HCT116 (cell line): ENCODE results near the gene ZC3HAV1. TPM values are rescaled to one million over a fixed set of nuclear protein-coding genes. Genes with fewer than 3 reads are reported as not detected.

Experiments used
- ATAC-seq: fragments of 200-7000 bp; cut with Tn5 transposase; 2 replicates; pipeline ENCODE4 v1.9.1; 2020; ENCODE audit warnings: mild to moderate bottlenecking, moderate library complexity
- BruUV-seq: library from RNA; stranded (reverse); fragments of 400-500 nt; replicated peaks from 2 replicates; lab custom pipeline; 2021; lab: Mats Ljungman, UMichigan
- CTCF ChIA-PET: fragments of 300-600 bp; sonication (Branson Sonifier 250); formaldehyde crosslinking; loops from one replicate; lab custom pipeline; 2021; ENCODE audit warnings: antibody characterized with exemption; lab: Charles Lee
- POLR2A ChIA-PET: fragments of 300-600, 350-600 bp; sonication (Branson Sonifier 250); formaldehyde crosslinking; loops from one replicate; lab custom pipeline; 2021; ENCODE audit warnings: antibody characterized with exemption; lab: Charles Lee
- RAD21 ChIA-PET, 2 experiments: fragments of 300-600 bp; sonication (Branson Sonifier 250); formaldehyde crosslinking; loops; one replicate each; lab custom pipeline; 2023; ENCODE audit warnings: low total read pairs in 2 of 2; ENCODE audit not compliant: uncharacterized antibody in 2 of 2, unreplicated experiment in 2 of 2, low non-redundant PET in 1 of 2; lab: Charles Lee
- DNase-seq: peaks from one replicate; pipeline ENCODE4 v3.0.0-alpha.2; 2010; ENCODE audit warnings: low read depth, low spot score
- H2AFZ ChIP-seq: fragments of 200-600 bp; shearing (Covaris generic), sonication (generic); 2 replicates; pipeline ENCODE4 v1.6.1; 2017; ENCODE audit warnings: low read depth, mixed run types, mixed read lengths, antibody characterized with exemption, low read length; ENCODE audit not compliant: poor library complexity, severe bottlenecking
- H3K27ac ChIP-seq: 2 replicates; pipeline ENCODE4 v1.5.1; 2012; ENCODE audit warnings: low read depth, low read length
- H3K27me3 ChIP-seq: fragments of 200-600 bp; sonication (generic); 2 replicates; pipeline ENCODE4 v1.6.1; 2016; ENCODE audit warnings: mixed run types, low read length, mixed read lengths; ENCODE audit not compliant: insufficient read depth
- H3K36me3 ChIP-seq, 2 experiments: fragments of 200-500 bp in 1 of 2; fragments of 200-600 bp in 1 of 2; sonication (Bioruptor generic) in 1 of 2; sonication (generic) in 1 of 2; 2 replicates each; pipeline versions ENCODE4 v1.5.1 to v1.6.1; 2014 to 2016; ENCODE audit warnings: low read length in 2 of 2, inconsistent platforms in 1 of 2, mixed read lengths in 1 of 2, mixed run types in 1 of 2; ENCODE audit not compliant: insufficient read depth in 2 of 2, control insufficient read depth in 1 of 2
- H3K4me1 ChIP-seq, 2 experiments: fragments of 200-600 bp in 1 of 2; sonication (generic) in 1 of 2; 2 replicates each; pipeline versions ENCODE4 v1.5.1 to v1.6.1; 2012 to 2017; ENCODE audit warnings: low read length in 2 of 2, inconsistent platforms in 1 of 2, mild to moderate bottlenecking in 1 of 2, mixed read lengths in 1 of 2, mixed run types in 1 of 2, moderate library complexity in 1 of 2; ENCODE audit not compliant: insufficient read depth in 2 of 2, control insufficient read depth in 1 of 2
- H3K4me2 ChIP-seq: fragments of 200-600 bp; sonication (generic); 2 replicates; pipeline ENCODE4 v1.6.1; 2017; ENCODE audit warnings: mixed run types, low read length, mixed read lengths
- H3K4me3 ChIP-seq, 2 experiments: fragments of 200-600 bp in 1 of 2; sonication (generic) in 1 of 2; replicated peaks in 1 of 2; 2 replicates each; pipeline ENCODE4 v1.5.1; 2011 to 2016; ENCODE audit warnings: low read length in 2 of 2, control low read depth in 1 of 2, low read depth in 1 of 2, mild to moderate bottlenecking in 1 of 2, mixed read lengths in 1 of 2, mixed run types in 1 of 2
- H3K79me2 ChIP-seq: fragments of 200-600 bp; sonication (generic); 2 replicates; pipeline ENCODE4 v1.6.1; 2017; ENCODE audit warnings: mild to moderate bottlenecking, mixed run types, low read length, moderate library complexity, mixed read lengths; ENCODE audit not compliant: insufficient read depth
- H3K9ac ChIP-seq: fragments of 200-600 bp; sonication (generic); 2 replicates; pipeline ENCODE4 v1.6.1; 2016; ENCODE audit warnings: low read length, mixed read lengths
- H3K9me2 ChIP-seq: fragments of 200-600 bp; sonication (generic), shearing (Covaris generic); 2 replicates; pipeline ENCODE4 v1.6.1; 2017; ENCODE audit warnings: mixed run types, mild to moderate bottlenecking, moderate library complexity; ENCODE audit not compliant: insufficient read depth
- H3K9me3 ChIP-seq, 2 experiments: fragments of 200-500 bp in 1 of 2; fragments of 200-600 bp in 1 of 2; sonication (Bioruptor generic) in 1 of 2; sonication (generic) in 1 of 2; 2 replicates each; pipeline ENCODE4 v1.6.1; 2014 to 2017; ENCODE audit warnings: low read length in 2 of 2, mixed read lengths in 2 of 2, inconsistent platforms in 1 of 2, low read depth in 1 of 2, mild to moderate bottlenecking in 1 of 2, mixed run types in 1 of 2, moderate library complexity in 1 of 2; ENCODE audit not compliant: control insufficient read depth in 1 of 2, insufficient read depth in 1 of 2
- H4K20me1 ChIP-seq: fragments of 200-600 bp; sonication (generic), shearing (Covaris generic); 2 replicates; pipeline ENCODE4 v1.6.1; 2017; ENCODE audit warnings: mixed run types, mild to moderate bottlenecking, moderate library complexity; ENCODE audit not compliant: insufficient read depth
- ELF1 ChIP-seq: IDR thresholded peaks from 2 replicates; pipeline ENCODE4 v1.6.1; 2012; ENCODE audit warnings: low read depth, borderline replicate concordance
- EZH2 ChIP-seq: fragments of 200-600 bp; sonication (generic); IDR thresholded peaks from 2 replicates; pipeline ENCODE4 v1.6.1; 2017; ENCODE audit warnings: antibody characterized with exemption, mixed run types
- EZH2phosphoT487 ChIP-seq: fragments of 200-600 bp; IDR thresholded peaks from 2 replicates; pipeline ENCODE4 v1.6.1; 2018; ENCODE audit warnings: antibody characterized with exemption, borderline replicate concordance
- FOSL1 ChIP-seq: IDR thresholded peaks from 2 replicates; pipeline ENCODE4 v1.6.1; 2012; ENCODE audit warnings: low read depth
- JUND ChIP-seq: IDR thresholded peaks from 2 replicates; pipeline ENCODE4 v1.6.1; 2012
- POLR2A ChIP-seq: IDR thresholded peaks from 2 replicates; pipeline ENCODE4 v1.7.0; 2011; ENCODE audit warnings: borderline replicate concordance; ENCODE audit not compliant: insufficient read depth, insufficient read length; ENCODE audit errors: extremely low read depth
- TCF7L2 ChIP-seq: IDR thresholded peaks from 2 replicates; pipeline ENCODE4 v1.7.0; 2011; ENCODE audit warnings: borderline replicate concordance, inconsistent platforms; ENCODE audit not compliant: insufficient read depth, insufficient read length; ENCODE audit errors: extremely low read depth
- YY1 ChIP-seq: IDR thresholded peaks from 2 replicates; pipeline ENCODE4 v1.6.1; 2011; ENCODE audit warnings: low read length, low read depth, moderate library complexity, mild to moderate bottlenecking; ENCODE audit not compliant: insufficient replicate concordance; ENCODE audit errors: extremely low read depth
- ZFX ChIP-seq: fragments of 450-650 bp; IDR thresholded peaks from 2 replicates; pipeline ENCODE4 v1.6.1; 2017
- intact Hi-C: fragments of 100-400 bp; cut with micrococcal nuclease; formaldehyde crosslinking; loops from 2 replicates; pipeline ENCODE4 v1.10.0; 2022
- total RNA-seq: library from RNA; stranded (reverse); gene quantifications from one replicate; pipeline ENCODE4 v1.2.1, GENCODE V29; 2021; ENCODE audit not compliant: unreplicated experiment
- TF ChIP-seq, protein P1 (sequence below): IDR thresholded peaks from 2 replicates; pipeline ENCODE4 v1.6.1; 2012; ENCODE audit warnings: low read depth
- TF ChIP-seq, protein P2 (sequence below), 3 experiments: fragments of 200-600 bp in 1 of 3; sonication (generic) in 1 of 3; IDR thresholded peaks in 2 of 3; conservative IDR thresholded peaks in 1 of 3; 2 replicates each; pipeline ENCODE4 v1.5.1; 2012 to 2017; ENCODE audit warnings: low read depth in 2 of 3, low read length in 2 of 3, antibody characterized with exemption in 1 of 3, borderline replicate concordance in 1 of 3, control low read depth in 1 of 3, mild to moderate bottlenecking in 1 of 3, mixed read lengths in 1 of 3, mixed run types in 1 of 3, moderate library complexity in 1 of 3; ENCODE audit not compliant: insufficient read depth in 1 of 3
- TF ChIP-seq, protein P3 (sequence below): IDR thresholded peaks from 2 replicates; pipeline ENCODE4 v1.6.1; 2012
- TF ChIP-seq, protein P4 (sequence below): IDR thresholded peaks from 2 replicates; pipeline ENCODE4 v1.6.1; 2012
- TF ChIP-seq, protein P5 (sequence below): IDR thresholded peaks from 2 replicates; pipeline ENCODE4 v1.6.1; 2011; ENCODE audit warnings: mild to moderate bottlenecking, low read length, moderate library complexity; ENCODE audit not compliant: insufficient replicate concordance; ENCODE audit errors: extremely low read depth

Gene ZC3HAV1
- total RNA-seq, 1 experiment from 2014 or later, result 23.7 TPM

DNA sequence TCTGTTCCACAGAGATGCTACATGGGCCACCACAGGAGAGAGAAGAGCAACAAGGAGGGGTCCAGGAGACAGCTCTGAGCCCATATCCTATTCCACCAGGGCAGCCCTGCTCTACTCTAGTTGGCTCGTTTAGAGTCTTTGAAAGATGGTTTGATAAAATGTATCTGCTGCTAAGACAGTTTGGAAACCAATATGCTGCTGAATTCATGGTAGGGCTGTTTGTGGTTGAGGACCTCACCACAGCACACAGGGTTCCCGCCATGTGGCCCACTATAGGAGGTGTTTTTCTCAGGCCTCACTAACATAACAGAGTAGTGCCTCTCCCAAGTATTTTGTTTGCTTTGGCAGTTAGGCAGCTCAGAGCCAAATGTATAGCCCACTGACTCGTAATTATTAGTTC is 37.8 kb downstream of the ZC3HAV1 start:
- POLR2A ChIA-PET, result no interaction called here
- RAD21 ChIA-PET, result no interaction called here
- Histone ChIP-seq H3K79me2 (no peaks in the 10 kb centered on the region), H3K27me3 (no peaks in the 10 kb centered on the region), H2AFZ (no peak overlapping the region), H3K9me2 (no peaks in the 10 kb centered on the region), H3K4me2 (no peak overlapping the region), H3K27ac (no peak overlapping the region), H3K4me1 (0 out of 4 replicates have a peak, but pooled peaks cover 0 to 3% of the 10 kb centered on the region in 2 experiments), H3K9ac (no peak overlapping the region), H3K4me3 (no peak overlapping the region), H3K9me3 (no peaks in the 10 kb centered on the region), H3K36me3 (peaks cover 5 to 20% of the 10 kb centered on the region in 2 experiments; a peak in 1 of 4 replicates), H4K20me1 (no peaks in the 10 kb centered on the region)
- no TSS peak for BruUV-seq
- TF ChIP-seq EZH2phosphoT487 (no peak), ELF1 (no peak), POLR2A (no peak), JUND (no peak), EZH2 (no peak), YY1 (no peak), FOSL1 (no peak), TCF7L2 (no peak), ZFX (no peak)
- TF ChIP-seq, protein P1, sequence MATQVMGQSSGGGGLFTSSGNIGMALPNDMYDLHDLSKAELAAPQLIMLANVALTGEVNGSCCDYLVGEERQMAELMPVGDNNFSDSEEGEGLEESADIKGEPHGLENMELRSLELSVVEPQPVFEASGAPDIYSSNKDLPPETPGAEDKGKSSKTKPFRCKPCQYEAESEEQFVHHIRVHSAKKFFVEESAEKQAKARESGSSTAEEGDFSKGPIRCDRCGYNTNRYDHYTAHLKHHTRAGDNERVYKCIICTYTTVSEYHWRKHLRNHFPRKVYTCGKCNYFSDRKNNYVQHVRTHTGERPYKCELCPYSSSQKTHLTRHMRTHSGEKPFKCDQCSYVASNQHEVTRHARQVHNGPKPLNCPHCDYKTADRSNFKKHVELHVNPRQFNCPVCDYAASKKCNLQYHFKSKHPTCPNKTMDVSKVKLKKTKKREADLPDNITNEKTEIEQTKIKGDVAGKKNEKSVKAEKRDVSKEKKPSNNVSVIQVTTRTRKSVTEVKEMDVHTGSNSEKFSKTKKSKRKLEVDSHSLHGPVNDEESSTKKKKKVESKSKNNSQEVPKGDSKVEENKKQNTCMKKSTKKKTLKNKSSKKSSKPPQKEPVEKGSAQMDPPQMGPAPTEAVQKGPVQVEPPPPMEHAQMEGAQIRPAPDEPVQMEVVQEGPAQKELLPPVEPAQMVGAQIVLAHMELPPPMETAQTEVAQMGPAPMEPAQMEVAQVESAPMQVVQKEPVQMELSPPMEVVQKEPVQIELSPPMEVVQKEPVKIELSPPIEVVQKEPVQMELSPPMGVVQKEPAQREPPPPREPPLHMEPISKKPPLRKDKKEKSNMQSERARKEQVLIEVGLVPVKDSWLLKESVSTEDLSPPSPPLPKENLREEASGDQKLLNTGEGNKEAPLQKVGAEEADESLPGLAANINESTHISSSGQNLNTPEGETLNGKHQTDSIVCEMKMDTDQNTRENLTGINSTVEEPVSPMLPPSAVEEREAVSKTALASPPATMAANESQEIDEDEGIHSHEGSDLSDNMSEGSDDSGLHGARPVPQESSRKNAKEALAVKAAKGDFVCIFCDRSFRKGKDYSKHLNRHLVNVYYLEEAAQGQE, result no peak
- TF ChIP-seq, protein P2, sequence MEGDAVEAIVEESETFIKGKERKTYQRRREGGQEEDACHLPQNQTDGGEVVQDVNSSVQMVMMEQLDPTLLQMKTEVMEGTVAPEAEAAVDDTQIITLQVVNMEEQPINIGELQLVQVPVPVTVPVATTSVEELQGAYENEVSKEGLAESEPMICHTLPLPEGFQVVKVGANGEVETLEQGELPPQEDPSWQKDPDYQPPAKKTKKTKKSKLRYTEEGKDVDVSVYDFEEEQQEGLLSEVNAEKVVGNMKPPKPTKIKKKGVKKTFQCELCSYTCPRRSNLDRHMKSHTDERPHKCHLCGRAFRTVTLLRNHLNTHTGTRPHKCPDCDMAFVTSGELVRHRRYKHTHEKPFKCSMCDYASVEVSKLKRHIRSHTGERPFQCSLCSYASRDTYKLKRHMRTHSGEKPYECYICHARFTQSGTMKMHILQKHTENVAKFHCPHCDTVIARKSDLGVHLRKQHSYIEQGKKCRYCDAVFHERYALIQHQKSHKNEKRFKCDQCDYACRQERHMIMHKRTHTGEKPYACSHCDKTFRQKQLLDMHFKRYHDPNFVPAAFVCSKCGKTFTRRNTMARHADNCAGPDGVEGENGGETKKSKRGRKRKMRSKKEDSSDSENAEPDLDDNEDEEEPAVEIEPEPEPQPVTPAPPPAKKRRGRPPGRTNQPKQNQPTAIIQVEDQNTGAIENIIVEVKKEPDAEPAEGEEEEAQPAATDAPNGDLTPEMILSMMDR (IDR thresholded peaks at IDR 0.05 in 2 of 3, conservative IDR thresholded peaks at IDR 0.05 in 1 of 3; ENCODE audit: borderline replicate concordance in 1 of 3, insufficient read depth in 1 of 3, low read depth in 2 of 3, low read length in 2 of 3), result no peak
- TF ChIP-seq, protein P3, sequence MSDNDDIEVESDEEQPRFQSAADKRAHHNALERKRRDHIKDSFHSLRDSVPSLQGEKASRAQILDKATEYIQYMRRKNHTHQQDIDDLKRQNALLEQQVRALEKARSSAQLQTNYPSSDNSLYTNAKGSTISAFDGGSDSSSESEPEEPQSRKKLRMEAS, result no peak
- TF ChIP-seq, protein P4, sequence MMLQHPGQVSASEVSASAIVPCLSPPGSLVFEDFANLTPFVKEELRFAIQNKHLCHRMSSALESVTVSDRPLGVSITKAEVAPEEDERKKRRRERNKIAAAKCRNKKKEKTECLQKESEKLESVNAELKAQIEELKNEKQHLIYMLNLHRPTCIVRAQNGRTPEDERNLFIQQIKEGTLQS, result no peak
- TF ChIP-seq, protein P5, sequence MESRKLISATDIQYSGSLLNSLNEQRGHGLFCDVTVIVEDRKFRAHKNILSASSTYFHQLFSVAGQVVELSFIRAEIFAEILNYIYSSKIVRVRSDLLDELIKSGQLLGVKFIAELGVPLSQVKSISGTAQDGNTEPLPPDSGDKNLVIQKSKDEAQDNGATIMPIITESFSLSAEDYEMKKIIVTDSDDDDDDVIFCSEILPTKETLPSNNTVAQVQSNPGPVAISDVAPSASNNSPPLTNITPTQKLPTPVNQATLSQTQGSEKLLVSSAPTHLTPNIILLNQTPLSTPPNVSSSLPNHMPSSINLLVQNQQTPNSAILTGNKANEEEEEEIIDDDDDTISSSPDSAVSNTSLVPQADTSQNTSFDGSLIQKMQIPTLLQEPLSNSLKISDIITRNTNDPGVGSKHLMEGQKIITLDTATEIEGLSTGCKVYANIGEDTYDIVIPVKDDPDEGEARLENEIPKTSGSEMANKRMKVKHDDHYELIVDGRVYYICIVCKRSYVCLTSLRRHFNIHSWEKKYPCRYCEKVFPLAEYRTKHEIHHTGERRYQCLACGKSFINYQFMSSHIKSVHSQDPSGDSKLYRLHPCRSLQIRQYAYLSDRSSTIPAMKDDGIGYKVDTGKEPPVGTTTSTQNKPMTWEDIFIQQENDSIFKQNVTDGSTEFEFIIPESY, result no peak
- intact Hi-C loops, result no loop called here
- CTCF ChIA-PET, result no interaction called here
- no peak for DNase-seq
- no peak for ATAC-seq
